GM19025 (cell line): Measurements from ENCODE around the gene COL8A2.

Source experiments
- ATAC-seq: cut with Tn5 transposase; IDR thresholded peaks from one replicate; pipeline ENCODE4 v1.9.1; 2021; ENCODE audit warnings: mild to moderate bottlenecking, low read depth, moderate library complexity; ENCODE audit not compliant: unreplicated experiment

Gene COL8A2

DNA sequence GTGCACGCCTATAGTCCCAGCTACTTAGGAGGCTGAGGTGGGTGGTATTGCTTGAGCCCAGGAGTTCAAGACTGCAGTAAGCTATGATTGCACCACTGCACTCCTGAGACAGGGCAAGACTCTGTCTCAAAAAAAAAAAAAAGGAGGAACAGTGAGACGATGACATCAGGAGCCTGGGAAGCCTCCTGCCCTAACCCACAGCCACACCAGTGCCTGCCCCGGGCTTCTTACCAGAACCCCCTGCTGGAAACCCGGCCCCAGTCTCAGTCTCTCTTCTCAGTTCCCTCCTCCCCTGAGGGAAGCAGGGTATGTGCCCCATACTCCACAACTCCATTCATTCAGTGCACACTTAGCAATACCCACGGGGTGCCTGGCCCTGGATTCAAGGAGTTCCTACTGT lies 9.1 kb downstream of the COL8A2 start:
- no peak for ATAC-seq

DNA sequence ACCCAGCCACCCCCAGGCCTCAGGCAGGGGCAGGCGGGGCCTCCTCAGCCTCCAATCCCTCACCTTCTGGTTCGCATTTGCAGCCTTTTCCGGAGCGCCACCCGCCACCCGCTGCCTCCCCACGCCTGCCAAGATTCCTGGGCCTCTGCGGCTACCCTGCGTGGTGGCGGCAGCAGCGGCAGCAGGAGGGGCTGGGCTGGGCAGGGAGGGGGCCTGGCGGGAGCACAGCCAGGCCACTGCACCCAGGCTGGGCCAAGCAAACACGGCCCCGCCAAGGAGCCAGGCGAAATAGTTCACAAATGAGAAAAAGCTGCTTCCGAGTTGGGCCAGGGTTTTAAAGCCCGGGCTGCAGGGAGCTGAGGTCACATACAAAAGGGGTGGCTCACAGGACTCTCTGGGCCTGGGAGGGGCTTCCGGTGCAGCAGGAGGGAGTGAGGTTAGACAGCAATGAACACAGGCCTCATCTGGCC lies 9.8 kb downstream of the COL8A2 start:
- ATAC-seq: no peak

GRCh38 chr1:36114371-36114770 lies 10.7 kb downstream of the COL8A2 start:
- ATAC-seq: no peak

DNA sequence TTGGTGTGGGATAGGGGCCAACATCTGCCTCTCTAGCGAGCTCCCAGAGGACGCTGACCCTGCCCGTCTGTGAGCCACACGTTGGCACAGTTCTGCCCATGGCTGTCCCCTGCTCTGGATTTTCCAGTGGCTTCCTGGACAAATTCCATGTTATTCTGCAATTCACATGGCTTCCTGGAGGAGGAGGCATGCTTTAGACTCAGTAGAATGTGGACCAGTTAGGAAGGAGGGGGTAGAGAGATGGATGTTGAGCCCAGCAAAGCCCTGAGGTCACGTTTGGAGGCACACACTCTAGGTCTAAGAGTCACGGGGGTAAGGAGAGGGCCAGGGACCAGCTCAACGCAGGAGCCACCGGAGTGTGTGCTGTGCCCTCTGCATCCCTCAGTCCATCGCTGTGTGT lies 12.2 kb downstream of the COL8A2 start:
- ATAC-seq: no peak

DNA sequence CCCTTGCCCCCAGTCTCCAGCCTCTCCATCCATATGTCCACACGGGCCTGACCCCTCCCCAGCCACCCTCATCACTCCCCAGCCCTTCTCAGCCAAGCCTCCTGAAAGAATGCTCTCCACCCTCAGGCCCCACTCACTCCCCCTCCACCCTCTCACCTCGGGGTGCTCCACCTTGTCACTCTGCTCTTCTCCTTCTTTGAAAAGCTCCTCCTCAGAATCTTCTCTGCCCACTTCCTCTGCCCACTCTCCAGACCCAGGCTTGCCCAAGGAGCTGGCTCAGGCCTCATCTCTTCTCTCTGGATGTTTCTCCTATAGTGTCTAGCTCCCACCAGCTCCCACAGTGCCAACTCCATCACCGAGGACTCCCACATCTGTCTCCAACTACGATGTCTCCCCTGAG lies 13.9 kb downstream of the COL8A2 start:
- no peak for ATAC-seq

- ATAC-seq: no peak
These were observed 15.9 kb downstream of the COL8A2 start for GRCh38 chr1:36109041-36109679.

DNA sequence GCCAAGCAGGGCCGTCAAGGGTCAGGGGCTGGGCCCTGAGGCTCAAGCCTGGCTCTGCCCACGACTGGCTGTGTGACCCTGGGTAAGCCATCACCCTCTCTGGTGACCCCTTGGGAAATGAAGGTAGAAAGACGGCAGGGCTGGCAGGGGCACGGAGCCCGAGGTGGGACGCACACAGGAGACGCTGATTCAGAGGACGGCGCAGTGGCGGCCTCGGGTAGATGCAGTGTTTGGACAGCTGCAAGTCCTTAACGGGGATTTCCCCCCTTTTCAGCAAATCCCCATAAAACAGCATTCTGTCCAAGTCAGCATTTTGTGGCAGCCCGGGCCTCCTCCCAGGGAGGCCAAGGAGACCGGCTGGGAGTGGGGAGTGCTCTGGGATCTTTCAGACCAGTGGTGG lies 16.7 kb downstream of the COL8A2 start:
- ATAC-seq: no peak

DNA sequence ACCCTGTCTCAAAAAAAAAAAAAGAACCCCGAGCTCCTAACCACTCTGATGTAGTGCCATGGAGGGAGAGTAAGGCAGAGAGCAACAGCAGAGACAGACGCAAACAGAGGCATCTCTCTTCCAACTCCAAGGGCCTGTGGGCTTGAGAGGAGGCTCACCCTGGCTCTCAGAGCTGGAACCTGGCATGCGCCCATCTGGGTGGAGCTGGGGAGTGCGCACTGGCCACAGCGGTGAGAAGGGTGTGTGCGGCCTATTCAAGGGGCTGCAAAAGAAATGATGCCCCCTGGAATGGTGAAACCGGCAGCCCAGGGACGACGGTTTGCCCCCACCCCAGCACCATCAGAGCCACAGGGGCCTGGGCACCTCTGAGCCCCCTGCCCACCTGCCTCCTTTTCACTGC lies 17.6 kb downstream of the COL8A2 start:
- no peak for ATAC-seq

GRCh38 chr1:36106269-36106668 lies 18.8 kb downstream of the COL8A2 start:
- ATAC-seq: no peak

DNA sequence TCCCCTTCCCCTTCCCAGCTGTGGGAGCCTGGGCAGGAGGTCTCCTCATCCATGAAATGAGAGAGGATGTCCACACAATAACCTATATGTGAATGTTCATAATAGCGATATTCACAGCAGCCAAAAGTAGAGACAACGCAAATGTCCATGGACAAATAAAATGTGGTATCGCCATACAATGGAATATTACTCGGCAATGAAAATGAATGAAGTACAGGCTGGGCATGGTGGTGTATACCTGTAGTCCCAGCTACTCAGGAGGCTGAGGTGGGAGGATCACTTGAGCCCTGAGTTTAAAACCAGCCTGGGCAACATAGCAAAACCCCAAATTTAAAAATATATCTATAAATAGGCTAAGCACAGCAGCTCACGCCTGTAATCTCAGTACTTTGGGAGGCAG lies 23.5 kb downstream of the COL8A2 start:
- no peak for ATAC-seq

DNA sequence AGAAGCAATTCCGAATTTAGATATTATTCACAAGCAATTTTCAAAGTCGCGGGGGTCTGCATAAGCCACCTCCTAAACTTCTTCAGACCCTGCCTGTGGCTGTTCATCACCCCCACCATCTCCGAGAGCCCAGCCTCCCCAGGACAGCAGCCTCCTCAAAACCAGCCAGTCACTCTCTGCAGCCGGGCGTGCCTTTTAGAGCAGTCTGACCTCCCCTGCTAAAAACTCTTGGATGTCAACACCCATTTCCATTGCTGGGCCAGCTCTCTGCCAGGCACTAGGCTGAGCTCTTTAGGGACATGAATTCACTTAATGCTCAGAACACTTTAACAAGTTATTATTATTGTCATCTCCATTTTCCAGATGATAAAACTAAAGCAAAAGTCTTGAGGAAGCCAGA lies 24.6 kb downstream of the COL8A2 start:
- no peak for ATAC-seq

- ATAC-seq: no peak
These were observed 25.2 kb downstream of the COL8A2 start for GRCh38 chr1:36099681-36100341.

- no peak for ATAC-seq
These were observed 26.2 kb downstream of the COL8A2 start for GRCh38 chr1:36098650-36099365.

DNA sequence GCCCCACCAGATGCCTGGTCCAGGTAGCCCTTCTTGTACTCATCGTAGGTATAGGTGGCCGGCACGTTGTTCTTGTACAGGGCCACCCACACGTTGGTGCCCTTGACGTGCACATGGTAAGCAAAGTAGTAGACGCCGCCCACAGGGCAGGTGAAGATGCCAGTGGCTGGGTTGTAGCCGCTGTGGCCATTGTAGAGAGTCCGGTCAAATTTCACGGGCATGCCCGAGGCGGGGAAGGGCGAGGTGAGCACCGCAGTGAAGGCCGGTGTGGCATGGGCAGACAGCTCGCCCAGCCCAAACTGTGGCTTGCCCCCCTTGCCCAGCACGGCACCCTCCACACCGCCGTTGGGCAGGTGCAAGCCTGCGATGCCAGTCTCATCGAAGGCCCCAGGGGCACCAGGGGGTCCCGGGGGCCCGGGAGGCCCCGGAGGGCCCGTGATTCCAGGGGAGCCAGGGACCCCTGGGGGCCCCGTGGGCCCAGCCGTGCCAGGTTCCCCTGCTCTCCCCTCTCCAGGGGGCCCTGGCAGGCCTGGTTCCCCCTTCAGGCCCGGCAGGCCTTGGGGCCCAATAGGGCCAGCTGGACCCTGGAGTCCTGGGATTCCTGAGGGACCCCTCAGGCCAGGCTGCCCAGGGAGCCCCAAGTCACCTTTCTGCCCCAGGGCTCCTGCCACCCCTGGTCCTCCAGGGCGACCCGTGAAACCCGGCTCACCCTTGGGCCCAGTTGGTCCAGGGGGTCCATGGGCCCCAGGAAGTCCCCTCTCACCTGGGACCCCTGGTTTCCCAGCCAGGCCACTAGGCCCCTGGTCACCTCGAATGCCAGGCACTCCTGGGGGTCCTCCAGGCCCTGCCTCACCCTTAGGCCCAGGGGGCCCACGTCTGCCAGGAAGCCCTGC lies 27.1 kb downstream of the COL8A2 start:
- ATAC-seq: no peak

DNA sequence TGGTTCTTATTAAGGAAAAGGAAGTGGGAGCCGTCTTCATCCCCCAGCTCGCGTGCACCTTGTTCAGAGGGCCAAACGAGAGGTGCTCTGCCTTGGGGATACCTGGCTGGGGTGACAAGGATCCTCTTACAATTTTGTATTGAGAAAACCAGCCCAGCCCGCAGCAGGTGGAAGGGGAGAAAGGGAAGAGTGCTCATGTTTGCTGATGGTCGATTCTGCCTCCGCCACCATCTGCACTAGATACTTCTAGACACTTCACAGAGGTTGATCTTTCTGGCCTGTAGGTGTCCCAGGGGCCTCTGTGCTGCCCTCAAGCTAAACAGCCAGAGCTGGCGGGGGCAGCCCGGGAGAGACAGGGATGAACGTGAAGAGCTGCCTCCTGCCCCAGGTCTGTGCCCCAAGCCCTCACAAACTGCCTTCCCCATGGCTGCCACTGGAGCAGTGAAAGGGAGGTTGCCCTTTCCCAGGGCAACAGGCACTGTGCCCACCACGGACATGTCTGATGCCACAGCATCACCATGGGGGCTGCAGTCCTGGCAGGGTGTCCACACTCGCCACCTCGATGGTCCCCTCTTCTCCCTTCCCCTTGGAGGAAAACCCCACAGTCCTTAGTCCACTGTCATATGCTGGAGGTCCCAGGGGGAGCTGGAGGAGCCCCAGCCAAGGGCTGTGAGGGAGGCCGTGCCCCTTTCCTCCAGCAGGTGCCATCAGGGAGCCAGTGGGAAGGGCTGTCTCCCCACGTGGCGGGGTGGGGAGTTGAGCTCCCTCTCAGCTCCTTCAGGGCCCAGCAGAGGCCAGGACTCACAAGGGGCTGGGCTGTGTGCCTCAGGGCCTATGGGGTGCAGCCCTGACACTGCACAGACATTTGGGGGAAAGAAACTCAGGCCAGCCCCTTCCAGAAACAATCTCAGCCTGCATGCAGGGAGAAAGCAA lies 28.3 kb downstream of the COL8A2 start:
- no peak for ATAC-seq

- ATAC-seq: no peak
These were observed 29.1 kb downstream of the COL8A2 start for GRCh38 chr1:36095760-36096405.

DNA sequence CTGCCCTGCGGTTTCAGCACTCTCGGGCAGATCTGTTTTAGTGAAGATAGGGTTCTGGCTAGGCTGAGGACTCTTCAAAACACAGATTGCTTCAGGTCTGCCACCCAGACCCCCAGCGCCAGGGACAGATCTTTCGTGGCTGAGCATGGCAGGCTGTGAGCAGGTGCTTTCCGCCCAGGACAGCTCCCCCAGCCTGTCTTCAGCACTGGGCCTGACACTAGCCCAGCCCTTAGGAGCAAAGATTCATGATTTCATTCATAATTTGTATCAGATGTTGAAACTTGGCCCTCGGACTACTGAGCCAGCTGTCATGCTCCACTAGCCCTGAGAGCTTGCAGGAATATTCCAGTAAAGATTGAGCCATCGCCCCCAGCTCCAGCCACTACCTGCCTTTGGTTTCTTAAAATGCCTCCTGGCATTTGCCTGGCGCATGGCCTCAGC lies 30.4 kb downstream of the COL8A2 start:
- no peak for ATAC-seq

DNA sequence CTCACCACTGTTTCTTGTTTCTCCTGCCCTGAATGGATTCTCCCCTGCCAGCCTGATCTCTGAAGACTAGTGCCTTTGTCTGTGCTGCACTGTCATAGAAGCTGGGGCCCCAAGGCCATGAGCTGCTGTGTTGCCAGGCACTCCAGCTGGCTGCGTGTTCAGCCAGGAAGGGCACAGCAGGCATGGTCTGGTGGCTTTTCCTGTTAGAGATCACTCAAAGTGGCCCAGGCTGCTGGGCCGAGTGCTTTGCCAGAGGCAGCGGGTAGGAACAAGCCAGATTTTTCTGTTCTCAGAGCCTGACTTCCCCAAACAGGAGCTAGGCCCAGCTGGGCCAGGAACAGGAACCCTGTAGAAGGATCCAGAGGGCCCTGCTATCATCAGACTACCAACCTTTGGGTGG lies 31.1 kb downstream of the COL8A2 start:
- ATAC-seq: no peak

GRCh38 chr1:36093226-36093625 lies 31.8 kb downstream of the COL8A2 start:
- ATAC-seq: no peak
